OCI-LY7 (cell line): ENCODE measurements around the gene SIRT4. TPM values are rescaled to one million over a fixed set of nuclear protein-coding genes. Genes with fewer than 3 reads are reported as not detected.

Experiments
- BruUV-seq: library from RNA; stranded (reverse); fragments of 400-500 nt; replicated peaks from 2 replicates; lab custom pipeline; 2021; lab: Mats Ljungman, UMichigan
- CTCF ChIA-PET: fragments of 300-600 bp; sonication (Branson Sonifier 250); formaldehyde crosslinking; loops from one replicate; lab custom pipeline; 2022; ENCODE audit warnings: antibody characterized with exemption; ENCODE audit not compliant: unreplicated experiment; lab: Charles Lee
- POLR2A ChIA-PET: fragments of 300-600 bp; sonication (Branson Sonifier 250); formaldehyde crosslinking; loops from one replicate; lab custom pipeline; 2022; ENCODE audit warnings: antibody characterized with exemption; lab: Charles Lee
- DNase-seq: peaks from one replicate; pipeline ENCODE4 v3.0.0-alpha.2; 2015; ENCODE audit warnings: low spot score
- H2AFZ ChIP-seq: fragments of 200-600 bp; sonication (generic), shearing (Covaris generic); 2 replicates; pipeline ENCODE4 v1.6.1; 2014; ENCODE audit warnings: mild to moderate bottlenecking, antibody characterized with exemption, low read length, moderate library complexity
- H3K27ac ChIP-seq: fragments of 200-600 bp; sonication (generic); 2 replicates; pipeline ENCODE4 v1.5.1; 2014; ENCODE audit warnings: mixed run types, low read depth, mild to moderate bottlenecking, moderate library complexity, low read length, inconsistent platforms; ENCODE audit not compliant: poor library complexity, severe bottlenecking
- H3K36me3 ChIP-seq: fragments of 200-600 bp; sonication (generic); 2 replicates; pipeline ENCODE4 v1.6.1; 2014; ENCODE audit warnings: mild to moderate bottlenecking, antibody characterized with exemption, low read length, moderate library complexity, mixed read lengths; ENCODE audit not compliant: insufficient read depth
- H3K4me1 ChIP-seq: fragments of 200-600 bp; sonication (generic); 2 replicates; pipeline ENCODE4 v1.5.1; 2014; ENCODE audit warnings: mild to moderate bottlenecking, low read length; ENCODE audit not compliant: insufficient read depth, poor library complexity, severe bottlenecking
- H3K4me2 ChIP-seq: fragments of 200-600 bp; sonication (generic); 2 replicates; pipeline ENCODE4 v1.6.1; 2014; ENCODE audit warnings: mild to moderate bottlenecking, low read length
- H3K4me3 ChIP-seq: fragments of 200-600 bp; sonication (generic); 2 replicates; pipeline ENCODE4 v1.5.1; 2014; ENCODE audit warnings: mild to moderate bottlenecking, low read depth, low read length; ENCODE audit not compliant: poor library complexity, severe bottlenecking
- H3K79me2 ChIP-seq: fragments of 200-600 bp; sonication (generic); 2 replicates; pipeline ENCODE4 v1.6.1; 2016; ENCODE audit warnings: low read depth, mild to moderate bottlenecking, low read length, moderate library complexity, mixed read lengths; ENCODE audit not compliant: insufficient read depth
- H3K9me2 ChIP-seq: fragments of 200-600 bp; sonication (generic); 2 replicates; pipeline ENCODE4 v1.6.1; 2016; ENCODE audit warnings: mild to moderate bottlenecking, low read length, mixed read lengths; ENCODE audit not compliant: insufficient read depth
- H3K9me3 ChIP-seq: fragments of 200-600 bp; sonication (generic); 2 replicates; pipeline ENCODE4 v1.6.1; 2014; ENCODE audit warnings: mild to moderate bottlenecking, mixed run types, low read length, mixed read lengths
- H4K20me1 ChIP-seq: fragments of 200-600 bp; sonication (generic); 2 replicates; pipeline ENCODE4 v1.6.1; 2014; ENCODE audit warnings: mild to moderate bottlenecking, antibody characterized with exemption, low read length, moderate library complexity, mixed read lengths; ENCODE audit not compliant: insufficient read depth
- EZH2phosphoT487 ChIP-seq: fragments of 200-600 bp; sonication (generic); IDR thresholded peaks from 2 replicates; pipeline ENCODE4 v1.6.1; 2018; ENCODE audit warnings: low read depth, borderline replicate concordance, mild to moderate bottlenecking, mixed run types, antibody characterized with exemption, low read length, moderate library complexity, mixed read lengths
- intact Hi-C: fragments of 100-400 bp; cut with micrococcal nuclease; formaldehyde crosslinking; loops from one replicate; pipeline ENCODE4 v1.10.0; 2022; ENCODE audit not compliant: unreplicated experiment
- total RNA-seq, 2 experiments: library from RNA; depleted of rRNA in 1 of 2; stranded (reverse); fragments of >200 nt in 1 of 2; shearing (Covaris generic) in 1 of 2; gene quantifications; 2 replicates each; pipeline ENCODE4 v1.2.3, GENCODE V29; 2014 to 2022
- TF ChIP-seq, protein P1 (sequence below): fragments of 200-600 bp; sonication (generic); conservative IDR thresholded peaks from 2 replicates; pipeline ENCODE4 v1.5.1; 2014; ENCODE audit warnings: mild to moderate bottlenecking, antibody characterized with exemption, low read length, moderate library complexity, mixed read lengths

SIRT4 gene
- total RNA-seq, 2 experiments from 2014 or later = 1.4 to 2.1 TPM

DNA sequence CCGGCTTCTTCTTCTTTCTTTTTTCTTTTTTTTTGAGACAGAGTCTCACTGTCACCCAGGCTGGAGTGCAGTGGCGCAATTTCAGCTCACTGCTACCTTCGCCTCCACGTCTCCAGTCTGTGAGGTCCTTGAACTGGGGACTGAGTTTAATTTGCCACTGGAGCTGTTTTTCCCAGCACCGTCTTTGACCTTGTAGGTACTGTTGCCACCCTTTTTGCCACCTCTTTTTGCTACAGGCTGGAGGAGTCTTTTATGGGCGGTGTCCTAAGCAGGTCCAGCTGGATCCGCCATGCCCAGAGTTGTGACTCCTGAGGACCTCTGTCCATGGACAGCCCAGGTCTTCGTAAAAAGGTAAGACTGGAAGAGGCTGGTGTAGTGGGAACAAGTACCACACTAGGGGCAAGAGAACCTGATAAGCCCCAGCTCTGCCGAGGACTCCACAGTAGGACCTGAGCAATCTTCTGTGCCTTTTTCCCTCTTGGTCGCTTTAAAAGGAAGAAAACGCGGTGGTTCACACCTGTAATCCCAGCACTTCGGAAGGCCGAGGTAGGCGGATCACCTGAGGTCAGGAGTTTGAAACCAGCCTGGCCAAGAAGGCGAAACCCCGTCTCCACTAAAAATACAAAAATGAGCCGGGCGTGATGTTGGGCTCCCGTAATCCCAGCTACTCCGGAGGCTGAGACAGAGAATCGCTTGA, 11.4 kb upstream of the SIRT4 start:
- H3K4me3 ChIP-seq = peak overlapping the region; percentile 60
- intact Hi-C loops = loop anchor here (1.0 to 10.0 kb wide), 3 partner anchors 62 to 1714 kb away; no protein-coding TSS in a partner anchor
- ChIA-PET CTCF (interaction anchor here (0.7 to 1.0 kb wide), 2 partner anchors 25 to 62 kb away, joined by 4 read pairs; partner anchors contain the start of gene PXN), POLR2A (interaction anchor here (0.7 to 5.0 kb wide), 26 partner anchors 9 to 1516 kb away, joined by 3 to 75 read pairs (median 4); partner anchors contain the start of genes COX6A1, DYNLL1, PXN and RPLP0)
- H2AFZ ChIP-seq = peak overlapping the region; percentile 78
- no peaks in the 10 kb centered on the region for H3K9me3 ChIP-seq
- no peaks in the 10 kb centered on the region for H4K20me1 ChIP-seq
- no peaks in the 10 kb centered on the region for H3K79me2 ChIP-seq
- no peak for TF ChIP-seq EZH2phosphoT487
- TF ChIP-seq, protein P1, sequence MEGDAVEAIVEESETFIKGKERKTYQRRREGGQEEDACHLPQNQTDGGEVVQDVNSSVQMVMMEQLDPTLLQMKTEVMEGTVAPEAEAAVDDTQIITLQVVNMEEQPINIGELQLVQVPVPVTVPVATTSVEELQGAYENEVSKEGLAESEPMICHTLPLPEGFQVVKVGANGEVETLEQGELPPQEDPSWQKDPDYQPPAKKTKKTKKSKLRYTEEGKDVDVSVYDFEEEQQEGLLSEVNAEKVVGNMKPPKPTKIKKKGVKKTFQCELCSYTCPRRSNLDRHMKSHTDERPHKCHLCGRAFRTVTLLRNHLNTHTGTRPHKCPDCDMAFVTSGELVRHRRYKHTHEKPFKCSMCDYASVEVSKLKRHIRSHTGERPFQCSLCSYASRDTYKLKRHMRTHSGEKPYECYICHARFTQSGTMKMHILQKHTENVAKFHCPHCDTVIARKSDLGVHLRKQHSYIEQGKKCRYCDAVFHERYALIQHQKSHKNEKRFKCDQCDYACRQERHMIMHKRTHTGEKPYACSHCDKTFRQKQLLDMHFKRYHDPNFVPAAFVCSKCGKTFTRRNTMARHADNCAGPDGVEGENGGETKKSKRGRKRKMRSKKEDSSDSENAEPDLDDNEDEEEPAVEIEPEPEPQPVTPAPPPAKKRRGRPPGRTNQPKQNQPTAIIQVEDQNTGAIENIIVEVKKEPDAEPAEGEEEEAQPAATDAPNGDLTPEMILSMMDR = no peak
- DNase-seq = no peak
- no peaks in the 10 kb centered on the region for H3K9me2 ChIP-seq
- H3K4me2 ChIP-seq = peak overlapping the region; percentile 69
- no peaks in the 10 kb centered on the region for H3K36me3 ChIP-seq
- H3K4me1 ChIP-seq = peaks cover 32% of the 10 kb centered on the region
- peak overlapping the region; percentile 89 for H3K27ac ChIP-seq
- BruUV-seq = no TSS peak

DNA sequence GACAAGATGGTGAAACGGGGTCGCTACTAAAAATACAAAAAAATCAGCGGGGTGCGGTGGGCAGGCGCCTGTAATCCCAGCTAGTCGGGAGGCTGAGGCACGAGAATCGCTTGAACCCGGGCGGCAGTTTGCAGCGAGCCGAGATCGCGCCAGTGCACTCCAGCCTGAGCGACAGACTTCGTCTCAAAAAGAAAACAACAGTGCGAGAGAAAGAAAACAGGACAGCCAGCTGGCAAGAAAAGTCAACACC, 9.8 kb upstream of the SIRT4 start:
- Histone ChIP-seq H3K27ac (peak overlapping the region; percentile 89), H3K9me2 (no peaks in the 10 kb centered on the region), H3K36me3 (no peaks in the 10 kb centered on the region), H3K4me2 (peak overlapping the region; percentile 69), H3K9me3 (no peaks in the 10 kb centered on the region), H3K4me3 (peak overlapping the region; percentile 68), H3K79me2 (no peaks in the 10 kb centered on the region), H3K4me1 (peaks cover 32% of the 10 kb centered on the region), H2AFZ (peak overlapping the region; percentile 14; the same call in 1 of the 2 replicates), H4K20me1 (no peaks in the 10 kb centered on the region)
- TF ChIP-seq, protein P1 = no peak
- no peak for TF ChIP-seq EZH2phosphoT487
- intact Hi-C loops = loop anchor here (10.0 kb wide), 1 partner anchor 1712 kb away; no protein-coding TSS in a partner anchor
- BruUV-seq = TSS peak; percentile 91
- ChIA-PET POLR2A (interaction anchor here (0.5 to 5.0 kb wide), 10 partner anchors 10 to 1058 kb away, joined by 4 to 75 read pairs (median 6); partner anchors contain the start of genes COX6A1, PXN and SIRT4), CTCF (interaction anchor here (1.0 kb wide), 1 partner anchor 64 kb away, joined by 5 read pairs; no protein-coding TSS in a partner anchor)
- no peak for DNase-seq
